IPS-NIHi11 (cell line): ENCODE measurements around the gene TTC7B.
"Not testable (repeated sequence)": the region's sequence is repeated elsewhere in the genome, so short reads cannot be mapped to it uniquely, and the experiment has no call there.

Experiments
- DNase-seq: peaks from one replicate; pipeline ENCODE4 v3.0.0; 2012; ENCODE audit warnings: mixed read lengths, low spot score

TTC7B gene

DNA sequence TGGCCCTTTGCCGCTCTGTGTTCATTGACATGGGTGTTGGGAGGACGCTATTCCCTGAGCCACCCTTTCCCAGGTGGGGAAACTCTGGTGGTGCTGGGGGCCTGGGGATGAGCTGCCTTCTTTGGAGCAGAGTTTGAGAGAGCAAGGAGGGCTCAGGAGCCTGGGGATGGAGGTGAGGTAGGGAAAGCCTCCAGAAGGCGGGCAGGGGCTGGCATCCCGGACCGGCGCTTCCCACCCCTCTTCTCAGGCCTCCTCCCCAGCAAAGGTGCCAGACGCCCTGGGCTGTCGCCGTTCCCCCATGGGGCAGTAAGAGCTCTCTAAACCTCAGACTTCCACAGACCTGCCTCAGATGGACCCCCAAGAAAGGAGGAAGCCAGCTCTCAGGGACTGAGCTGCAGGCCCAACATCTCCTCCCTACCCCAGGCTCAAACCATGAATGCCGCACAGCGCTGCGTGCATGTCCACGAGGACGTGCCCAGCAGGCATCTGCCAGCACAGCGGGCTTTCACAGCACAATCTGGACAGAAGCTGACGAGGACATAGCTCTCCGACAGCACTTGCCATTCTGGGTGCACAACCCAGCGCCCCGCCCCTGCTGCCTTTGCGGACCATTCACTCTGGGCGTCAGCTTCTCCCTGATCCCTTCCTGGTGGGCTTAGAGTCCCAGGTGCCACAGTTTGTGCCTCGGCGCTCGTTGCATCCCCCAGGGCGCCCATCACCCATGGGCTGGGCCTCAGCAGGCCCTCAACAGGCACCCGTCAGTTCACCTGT, 14.9 kb upstream of the TTC7B start:
- no peak for DNase-seq

DNA sequence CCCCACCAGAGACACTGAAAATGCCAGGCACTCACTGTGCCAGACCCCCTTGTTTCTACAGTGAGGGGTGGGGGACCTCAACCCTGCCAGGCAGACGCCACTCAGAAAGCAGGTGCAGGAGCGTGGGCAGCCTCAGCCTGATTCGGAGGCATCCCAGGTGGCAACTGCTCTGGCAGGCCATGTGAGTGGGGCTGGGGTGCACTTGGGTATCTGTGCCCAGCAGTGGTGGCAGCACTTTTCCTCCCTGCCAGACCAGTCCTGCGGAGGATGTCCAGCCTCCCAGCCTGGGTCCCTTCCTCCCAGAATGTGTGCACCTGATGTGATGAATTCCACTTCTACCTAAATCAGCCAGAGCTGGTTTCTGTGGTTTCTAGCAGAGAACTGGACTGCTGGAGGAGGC, 13.4 kb upstream of the TTC7B start:
- no peak for DNase-seq

DNA sequence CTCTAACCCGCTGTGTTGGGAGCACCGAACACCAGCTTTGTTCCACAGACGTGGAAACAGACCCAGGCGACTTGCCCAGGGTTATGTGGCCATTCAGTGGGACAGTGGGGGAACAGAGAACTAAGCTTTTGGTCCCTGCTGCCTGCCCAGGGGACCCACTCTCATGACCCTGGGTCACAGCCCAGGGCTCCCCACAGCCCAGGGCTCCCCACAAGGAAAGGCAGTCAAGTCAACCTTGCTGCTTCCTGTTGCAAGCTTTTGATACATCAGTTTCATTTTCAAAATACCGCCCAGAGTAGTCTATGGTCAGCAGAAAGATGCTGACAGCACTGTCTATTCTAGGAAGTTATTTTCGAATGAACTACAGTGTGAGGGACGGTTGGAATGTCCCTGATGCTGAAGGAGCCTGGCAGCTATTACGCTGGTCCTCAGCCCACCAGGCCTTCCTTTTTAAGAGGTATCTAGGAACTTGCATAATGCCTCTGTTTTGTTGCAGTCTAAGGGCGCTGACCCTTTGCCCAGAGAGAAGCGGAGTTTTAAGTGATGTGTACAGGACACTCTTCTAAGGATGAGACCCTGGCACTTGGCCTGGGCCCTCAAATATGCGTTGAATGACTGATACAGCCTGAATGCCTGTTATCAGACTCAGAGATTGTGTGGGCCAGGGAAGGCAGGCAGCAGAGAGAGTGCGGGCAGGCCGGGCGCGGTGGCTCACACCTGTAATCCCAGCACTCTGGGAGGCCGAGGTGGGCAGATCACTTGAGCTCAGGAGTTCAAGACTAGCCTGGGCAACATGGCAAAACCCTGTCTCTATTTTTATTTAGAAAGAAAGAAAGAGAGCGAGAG, 12.6 kb upstream of the TTC7B start:
- DNase-seq, result no peak

DNA sequence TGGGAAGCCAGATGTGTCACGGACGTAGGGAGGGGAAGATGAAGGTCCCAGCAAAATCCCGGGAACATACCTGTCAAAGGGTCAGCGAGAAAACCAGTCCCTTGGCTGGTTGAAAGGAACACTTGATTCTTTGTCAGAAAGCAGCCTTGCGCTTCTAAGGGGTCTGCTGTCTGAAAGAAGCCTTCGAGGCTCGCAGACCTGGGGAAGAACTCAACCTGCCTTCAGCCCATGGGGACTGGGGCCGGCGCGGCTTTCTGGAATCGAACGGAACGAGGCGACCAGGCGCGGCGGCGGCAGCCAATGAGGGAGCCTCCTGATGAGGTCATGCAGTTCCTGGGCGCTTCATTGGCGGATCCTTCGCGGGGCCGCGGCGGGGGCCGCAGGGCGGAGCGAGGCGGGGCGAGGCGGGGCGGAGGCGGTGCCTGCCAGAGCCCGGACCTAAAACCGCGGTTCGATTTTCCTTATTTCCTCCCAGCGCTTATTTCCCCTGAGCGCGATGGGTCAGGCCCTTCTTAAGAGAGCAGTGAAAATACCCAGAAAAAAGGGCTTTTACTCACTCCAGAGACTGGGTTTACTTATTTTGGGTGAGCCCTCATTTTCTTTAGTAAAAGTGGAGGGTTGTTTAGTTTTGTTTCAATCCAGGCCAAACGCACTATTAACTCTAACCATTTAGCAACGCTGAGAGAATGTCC, 11.8 kb upstream of the TTC7B start:
- DNase-seq, result peak; percentile 100

DNA sequence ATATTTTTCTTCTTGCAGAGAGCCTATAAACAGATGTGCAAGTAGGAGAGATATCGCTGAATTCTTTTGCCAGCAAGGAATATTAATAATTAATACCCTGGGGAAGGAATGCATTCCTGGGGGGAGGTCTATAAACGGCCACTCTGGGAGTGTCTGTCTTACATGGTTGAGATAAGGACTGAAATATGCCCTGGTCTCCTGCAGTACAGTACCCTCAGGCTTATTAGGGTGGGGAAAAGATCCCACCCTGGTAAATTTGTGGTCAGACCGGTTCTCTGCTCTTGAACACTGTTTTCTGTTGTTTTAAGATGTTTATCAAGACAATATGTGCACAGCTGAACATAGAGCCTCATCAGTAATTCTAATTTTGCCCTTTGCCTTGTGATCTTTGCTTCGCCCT, 7.3 kb upstream of the TTC7B start:
- not testable (repeated sequence) for DNase-seq

DNA sequence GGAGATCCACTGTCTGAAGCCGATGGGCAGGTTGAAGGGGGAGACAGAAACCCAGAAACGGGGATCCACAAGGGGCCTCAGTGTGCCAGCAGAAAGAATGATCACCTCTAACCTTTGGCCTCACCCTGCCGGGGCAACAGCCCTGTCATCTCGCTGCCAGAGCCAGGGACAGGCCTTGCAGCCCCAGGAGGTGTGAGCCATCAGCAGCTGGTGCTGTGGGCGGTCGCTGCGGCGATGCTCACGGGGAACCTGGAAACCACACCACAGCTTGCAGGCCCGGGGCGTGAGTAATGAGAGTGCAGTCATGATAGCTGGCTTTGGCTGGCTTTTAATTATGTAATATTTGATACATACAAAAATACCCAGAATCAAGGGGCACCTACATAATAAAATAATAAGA, 4.7 kb upstream of the TTC7B start:
- no peak for DNase-seq

DNA sequence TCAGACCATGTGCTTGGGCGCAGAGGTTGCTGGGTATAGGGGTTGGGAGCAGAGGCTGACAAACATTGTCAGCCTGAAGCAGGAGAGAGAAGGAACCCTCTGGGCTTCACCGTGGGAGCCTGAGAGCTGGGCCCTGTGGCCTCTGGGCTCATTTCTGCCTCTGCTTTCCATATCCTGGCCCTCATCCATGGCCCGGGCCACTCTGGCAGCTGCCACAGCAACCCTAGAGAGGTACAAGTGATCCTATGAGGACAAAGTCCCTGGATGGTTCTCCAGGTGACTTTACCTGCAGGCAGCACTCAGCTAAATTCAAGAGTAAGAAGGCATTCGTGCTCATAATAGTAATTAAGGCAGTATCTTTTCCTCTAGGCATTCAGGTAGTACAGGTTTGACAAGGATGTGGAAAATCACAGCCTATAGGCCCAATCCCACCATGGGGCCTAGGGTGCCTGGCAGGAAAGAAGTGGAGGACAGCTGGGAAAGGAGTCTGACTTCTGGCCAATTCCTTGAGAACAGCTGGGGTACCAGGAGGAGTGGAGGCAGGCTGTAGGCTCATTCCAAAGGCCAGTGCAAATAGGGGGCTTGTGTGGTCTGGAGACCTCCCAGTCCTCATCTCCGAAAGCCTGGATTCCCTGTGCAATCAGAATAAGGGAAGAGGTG, 3.6 kb upstream of the TTC7B start:
- no peak for DNase-seq

DNA sequence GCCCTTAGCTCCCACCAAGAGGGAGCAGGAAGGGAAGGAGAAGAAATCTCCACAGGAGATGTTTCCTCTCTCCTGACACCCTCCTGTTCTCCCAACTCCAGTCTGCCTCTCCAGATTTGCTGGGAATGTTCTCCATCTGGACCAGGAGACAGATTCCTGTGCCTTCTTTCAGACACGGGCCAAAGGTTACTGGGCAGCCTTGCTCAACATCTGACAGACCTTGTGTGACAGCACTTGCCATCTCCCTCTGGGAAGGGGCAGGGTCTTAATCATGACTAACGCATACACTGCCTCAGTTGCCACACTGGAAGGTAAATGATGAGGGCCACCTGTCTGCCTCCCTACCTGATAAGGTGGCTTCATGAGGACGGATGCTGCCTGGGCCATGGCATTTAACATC, 2.5 kb upstream of the TTC7B start:
- DNase-seq, result no peak

DNA sequence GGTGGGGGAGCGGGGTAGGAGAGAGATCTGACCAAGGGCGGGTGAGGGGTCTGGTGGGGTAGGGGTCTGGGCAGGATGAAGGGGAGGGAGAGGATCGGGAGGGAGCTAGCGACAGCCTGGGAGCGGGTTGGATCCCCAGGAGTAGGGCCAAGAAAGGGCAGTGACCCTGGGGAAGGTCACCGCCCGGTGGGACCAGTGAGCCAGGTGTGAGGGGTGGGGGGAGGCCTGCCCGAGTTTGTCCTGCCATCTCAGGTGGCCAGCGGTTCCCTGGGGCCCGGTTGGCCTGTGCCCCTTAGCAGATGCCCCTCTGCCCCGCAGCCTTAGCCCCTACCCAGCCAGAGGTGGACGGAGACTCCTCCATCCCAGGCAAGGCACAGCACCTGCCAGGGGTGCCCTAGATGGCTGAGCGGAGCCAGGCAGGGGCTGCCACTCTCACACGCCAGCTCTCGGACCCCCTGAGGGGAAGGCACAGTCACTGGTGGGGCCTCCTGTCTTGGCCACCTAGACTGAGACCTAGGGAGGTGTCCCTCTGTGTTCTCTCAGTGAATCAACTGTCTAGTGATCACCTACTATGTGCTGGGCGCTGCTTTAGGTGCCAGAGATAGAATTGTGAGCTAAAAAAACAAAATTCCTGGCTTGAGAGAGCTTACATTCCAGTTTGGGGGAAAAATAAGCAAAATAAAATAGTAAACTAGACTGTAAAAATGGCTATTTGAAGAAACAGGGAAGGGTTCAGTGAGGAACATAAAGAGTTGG, 629 bp upstream of the TTC7B start:
- DNase-seq, result peak; percentile 32

DNA sequence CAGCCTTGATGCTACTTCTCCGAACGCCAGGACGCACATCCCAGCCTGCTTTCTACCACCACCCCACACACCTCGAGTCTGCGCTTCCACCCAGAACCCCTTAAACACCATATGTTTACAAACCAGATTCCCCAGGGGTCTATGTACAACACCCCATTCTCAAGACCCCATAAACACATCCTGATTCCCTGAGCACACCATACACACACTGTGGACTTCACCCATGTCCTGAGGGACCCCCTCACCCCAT, 733 bp downstream of the TTC7B start:
- DNase-seq, result no peak

DNA sequence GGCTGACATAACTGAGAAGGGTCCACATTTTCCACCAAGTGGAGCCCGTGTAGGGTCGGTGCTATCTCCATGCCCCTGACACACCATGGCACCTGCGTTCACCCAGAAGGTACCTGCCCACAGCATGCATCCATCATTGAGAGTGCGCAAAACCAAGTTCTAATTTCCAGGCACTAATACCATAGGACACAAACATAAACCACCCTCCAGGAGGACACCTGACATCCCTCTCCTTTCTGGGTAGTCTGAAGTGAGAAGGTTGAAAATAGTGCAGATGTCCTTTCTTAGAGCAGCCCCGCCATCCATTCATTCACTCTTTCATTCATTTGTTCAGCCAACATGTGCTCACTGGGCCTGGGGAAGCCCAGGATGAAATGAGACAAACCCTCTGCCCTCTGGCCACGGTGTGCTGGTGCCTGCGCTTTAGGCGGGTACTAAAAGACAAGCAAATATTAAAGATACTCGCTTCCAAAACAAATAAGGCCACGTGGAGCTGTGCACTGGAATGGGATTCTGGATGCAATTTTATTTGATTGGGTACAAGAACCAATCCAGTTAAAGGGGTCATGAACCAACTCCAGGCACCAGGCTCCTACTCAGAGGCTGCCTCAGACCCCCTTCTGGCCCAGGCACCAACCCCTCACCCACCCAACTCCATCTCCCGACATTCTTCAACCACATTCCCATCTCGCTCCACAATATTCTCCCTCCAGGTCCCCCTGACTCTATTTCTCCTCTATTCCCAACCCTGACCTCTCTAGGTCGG, 1.2 kb downstream of the TTC7B start:
- no peak for DNase-seq

DNA sequence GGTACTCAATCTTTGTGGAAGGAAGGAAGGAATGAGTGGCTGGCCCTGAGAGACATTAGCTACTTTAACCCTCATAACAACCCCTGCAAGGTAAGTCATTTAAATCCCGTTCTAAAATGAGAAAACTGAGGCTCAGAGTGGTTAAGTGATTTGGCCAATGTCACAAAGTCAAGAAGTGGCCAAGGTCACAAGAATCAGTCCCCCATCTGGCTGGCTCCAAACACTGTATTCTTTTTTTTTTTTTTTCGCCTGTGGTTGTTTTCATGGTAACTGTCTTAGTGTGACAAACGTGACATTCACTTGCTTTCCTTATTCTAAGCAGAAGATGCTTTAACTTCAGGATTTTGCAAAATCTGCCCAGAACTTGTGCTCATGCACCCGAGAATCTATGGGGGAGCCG, 2.8 kb downstream of the TTC7B start:
- DNase-seq, result no peak

DNA sequence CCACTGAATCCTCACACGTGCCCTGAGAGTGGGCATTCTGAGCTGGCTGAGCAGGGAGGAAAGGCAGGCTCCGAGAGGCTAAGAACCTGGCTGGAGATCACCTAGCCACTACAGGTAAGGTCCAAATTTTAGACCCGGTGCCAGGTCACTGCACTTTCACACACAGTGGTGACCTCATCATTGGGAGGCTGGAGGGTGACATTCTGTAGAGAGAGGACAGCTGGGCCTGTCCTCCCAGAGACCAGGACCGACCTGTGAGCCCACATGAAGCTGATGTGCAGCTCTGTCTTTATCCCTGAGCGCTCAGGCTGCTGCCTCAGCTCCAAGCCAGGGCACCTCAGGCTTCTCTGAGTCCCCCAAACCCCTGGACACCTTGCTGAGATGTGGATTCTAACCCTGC, 4.1 kb downstream of the TTC7B start:
- no peak for DNase-seq

DNA sequence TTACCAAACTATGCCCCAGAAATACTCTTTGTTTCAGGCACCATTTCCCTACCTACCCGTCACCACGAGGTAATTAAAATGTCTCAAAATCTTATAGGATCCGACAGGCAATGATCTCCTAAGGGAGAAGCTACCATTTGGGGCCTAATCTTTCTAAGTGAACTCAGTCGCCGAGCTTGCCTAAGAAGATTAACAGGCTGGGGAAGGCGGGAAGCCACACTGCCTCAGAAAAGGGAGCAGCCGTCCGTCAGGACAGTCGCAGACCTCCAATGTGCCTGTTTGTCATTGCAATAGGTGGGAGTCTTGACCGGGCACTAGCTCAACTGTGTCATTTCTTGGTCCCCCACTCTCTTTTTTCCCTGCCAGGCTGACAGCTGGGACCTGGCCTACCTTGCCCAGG, 4.6 kb downstream of the TTC7B start:
- no peak for DNase-seq

DNA sequence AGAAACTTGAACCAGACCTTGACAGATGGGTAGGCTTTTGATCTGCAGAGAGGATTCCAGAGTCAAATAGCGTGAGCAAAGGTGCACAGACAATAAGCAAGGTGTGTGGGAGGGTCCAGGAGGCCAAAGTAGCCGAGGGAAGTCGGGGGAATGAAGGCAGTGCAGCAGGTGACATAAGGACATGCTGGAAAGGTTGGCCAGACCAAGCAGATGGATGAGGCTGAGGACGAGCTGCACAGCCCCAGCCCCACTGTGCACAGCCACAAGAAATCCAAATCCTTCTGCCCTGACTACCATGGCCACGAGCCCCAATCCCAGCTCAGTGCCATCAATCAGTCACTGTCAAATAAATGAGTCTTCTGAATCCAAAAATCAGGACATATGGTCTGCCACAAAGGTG, 5.4 kb downstream of the TTC7B start:
- no peak for DNase-seq

DNA sequence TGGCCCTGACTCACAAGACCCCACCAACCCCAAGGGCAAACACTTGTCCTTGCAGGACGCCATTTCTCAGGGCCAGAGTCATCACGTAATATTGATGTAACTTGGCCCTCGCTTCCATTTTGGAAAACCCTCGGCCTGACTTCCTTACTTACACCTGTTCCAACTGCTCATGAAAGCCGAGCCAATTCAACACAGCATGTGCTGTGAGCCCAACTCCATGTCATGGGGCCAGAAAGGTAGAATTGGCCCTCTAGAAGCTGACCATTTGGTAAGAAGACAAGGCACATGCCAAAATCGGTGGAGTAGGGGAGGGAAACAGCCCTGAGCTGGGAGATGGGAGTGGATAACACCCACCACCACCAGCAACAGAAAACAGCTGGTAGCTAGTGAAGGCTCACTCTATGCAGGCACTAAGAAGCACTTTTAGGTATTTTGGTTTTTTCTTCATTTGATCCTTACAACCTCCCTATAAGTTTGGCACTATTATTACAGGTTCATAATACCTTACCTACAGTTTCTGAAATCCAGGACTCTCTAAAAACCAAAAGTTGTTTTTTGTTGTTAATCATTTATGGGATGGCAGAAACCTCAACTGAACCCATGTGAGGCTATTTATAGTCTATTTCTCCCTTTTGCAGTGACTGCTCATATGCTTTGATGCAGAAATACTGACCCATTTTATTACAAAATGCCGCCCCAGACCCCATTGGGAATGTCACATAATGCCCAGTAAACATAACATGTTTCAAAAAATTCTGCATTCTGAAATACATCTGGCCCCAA, 6.5 kb downstream of the TTC7B start:
- DNase-seq, result no peak

DNA sequence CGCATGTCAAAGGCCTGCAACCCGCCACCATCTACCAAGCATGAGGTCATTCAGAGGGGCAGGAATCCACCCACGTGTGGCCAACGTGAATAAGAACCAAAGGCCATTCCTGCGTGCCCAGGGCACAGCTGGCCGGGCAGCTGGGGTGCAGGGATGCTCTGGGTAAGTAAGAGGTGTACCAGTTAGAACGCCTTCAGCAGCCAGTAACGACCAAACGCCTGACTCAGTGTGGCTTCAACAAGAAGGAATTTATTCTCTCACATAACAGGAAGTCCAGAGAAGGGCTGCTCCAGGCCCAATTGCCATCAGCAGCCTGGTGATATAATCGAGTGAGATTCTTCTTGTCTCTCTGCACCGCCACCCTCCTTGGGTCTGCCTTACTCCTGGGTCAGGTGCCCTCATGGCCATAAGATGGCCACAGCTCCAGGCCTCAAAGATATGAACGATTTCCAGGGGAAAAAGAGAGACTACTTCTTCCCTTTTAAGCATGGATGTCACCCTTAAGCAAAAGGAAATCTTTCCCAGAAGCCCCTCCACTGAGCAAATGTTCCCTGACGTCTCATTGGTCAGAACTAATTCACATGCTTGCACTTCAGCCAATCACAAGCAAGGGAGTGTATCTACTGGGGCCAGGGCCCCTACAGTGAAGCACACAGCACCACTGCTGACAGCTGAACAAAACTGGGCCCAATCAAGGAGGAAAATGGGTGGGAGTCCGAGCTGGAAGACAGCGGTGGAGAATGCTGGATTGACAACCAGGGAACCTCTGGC, 7.3 kb downstream of the TTC7B start:
- no peak for DNase-seq

DNA sequence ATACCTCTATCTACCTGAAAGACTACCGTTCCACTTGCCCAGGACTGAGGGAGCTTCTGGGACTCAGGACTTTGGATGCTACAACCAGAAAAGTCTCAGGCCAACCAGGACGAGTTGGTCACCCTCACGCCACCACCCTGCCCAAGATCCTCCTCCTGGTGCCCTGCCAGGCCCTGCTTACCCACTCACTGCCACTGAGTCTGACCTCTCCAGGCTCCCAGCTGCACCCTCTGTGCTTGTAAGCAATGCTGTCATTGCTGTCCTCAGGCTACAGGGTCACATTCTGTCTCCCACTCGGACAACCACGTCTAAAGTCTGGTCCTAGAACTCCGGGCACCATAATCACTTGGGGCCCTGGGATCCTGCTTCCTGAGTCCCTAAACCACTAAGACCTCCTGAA, 9.2 kb downstream of the TTC7B start:
- DNase-seq, result no peak

DNA sequence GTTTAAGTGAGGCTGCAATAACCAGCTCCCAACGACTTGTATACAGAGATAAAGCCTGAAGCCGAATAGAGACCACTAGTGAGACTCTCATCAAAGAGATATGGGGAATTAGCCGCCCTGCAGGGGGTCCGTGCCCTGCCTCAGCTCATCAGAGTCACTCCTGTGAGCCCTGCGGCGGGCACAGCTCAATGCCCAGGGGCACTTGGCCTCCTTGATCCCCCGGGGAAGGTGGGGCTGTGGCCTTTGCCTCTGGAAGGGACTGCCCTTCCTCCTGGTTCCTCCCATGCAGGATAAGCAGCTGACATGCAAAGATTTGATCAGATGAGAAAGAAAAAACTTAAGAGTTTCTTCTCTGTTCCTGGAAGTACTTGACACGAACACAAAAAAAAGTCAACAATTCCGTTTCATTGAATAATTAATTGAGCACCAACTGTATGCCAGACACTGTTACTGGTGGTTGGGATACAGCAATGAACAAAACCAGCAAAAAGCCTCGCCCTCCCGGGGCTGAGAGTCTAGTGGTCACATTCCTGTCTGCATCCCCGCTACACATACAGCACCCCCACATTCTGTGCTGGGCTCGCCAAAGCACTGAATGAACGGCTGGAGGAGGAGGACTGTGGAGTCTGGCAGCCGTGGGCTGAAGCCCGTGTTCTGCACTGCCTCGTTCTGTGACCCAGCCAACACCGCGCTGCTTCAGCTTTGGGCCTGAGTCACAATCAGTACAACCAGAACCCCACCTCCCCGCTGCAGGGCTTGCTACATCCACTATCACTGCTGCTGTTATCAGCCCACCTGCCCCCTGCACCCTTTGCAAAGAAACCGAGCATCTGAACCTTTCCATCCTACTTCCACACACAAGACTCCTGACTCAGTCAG, 10.3 kb downstream of the TTC7B start:
- DNase-seq, result no peak
